H9 (cell line): ENCODE results near the gene ICAM4. TPM values are rescaled to one million over a fixed set of nuclear protein-coding genes. Genes with fewer than 3 reads are reported as not detected.

Source experiments
- DNase-seq: peaks from one replicate; pipeline ENCODE4 v3.0.0-alpha.2; 2017
- H2AFZ ChIP-seq: one replicate; pipeline ENCODE4 v1.6.1; 2013; ENCODE audit warnings: mild to moderate bottlenecking, low read length, control low read depth, moderate library complexity
- H2AK5ac ChIP-seq: 2 replicates; pipeline ENCODE4 v1.6.1; 2013; ENCODE audit warnings: low read length, control low read depth, mixed read lengths; ENCODE audit not compliant: insufficient read length
- H2BK120ac ChIP-seq: one replicate; pipeline ENCODE4 v1.6.1; 2013; ENCODE audit warnings: low read depth, mild to moderate bottlenecking, low read length, control low read depth, inconsistent platforms; ENCODE audit not compliant: poor library complexity, severe bottlenecking
- H2BK12ac ChIP-seq: 2 replicates; pipeline ENCODE4 v1.6.1; 2013; ENCODE audit warnings: low read length, control low read depth, mixed read lengths, low read depth; ENCODE audit not compliant: insufficient read length
- H2BK15ac ChIP-seq: 2 replicates; pipeline ENCODE4 v1.6.1; 2013; ENCODE audit warnings: low read depth, low read length, control low read depth
- H2BK20ac ChIP-seq: one replicate; pipeline ENCODE4 v1.6.1; 2013; ENCODE audit warnings: low read depth, mild to moderate bottlenecking, low read length, control low read depth, inconsistent platforms; ENCODE audit not compliant: poor library complexity, severe bottlenecking
- H2BK5ac ChIP-seq: 2 replicates; pipeline ENCODE4 v1.6.1; 2013; ENCODE audit warnings: low read length, control low read depth, mixed read lengths; ENCODE audit not compliant: insufficient read length
- H3K14ac ChIP-seq: 2 replicates; pipeline ENCODE4 v1.6.1; 2013; ENCODE audit warnings: low read length, control low read depth; ENCODE audit not compliant: insufficient read depth
- H3K18ac ChIP-seq: 2 replicates; pipeline ENCODE4 v1.6.1; 2013; ENCODE audit warnings: low read depth, mild to moderate bottlenecking, mixed read lengths, low read length, control low read depth; ENCODE audit not compliant: insufficient read length
- H3K23ac ChIP-seq: 2 replicates; pipeline ENCODE4 v1.6.1; 2013; ENCODE audit warnings: low read length, control low read depth, mixed read lengths, low read depth; ENCODE audit not compliant: insufficient read length
- H3K23me2 ChIP-seq: 2 replicates; pipeline ENCODE4 v1.6.1; 2013; ENCODE audit warnings: low read depth, mild to moderate bottlenecking, mixed read lengths, low read length, control low read depth; ENCODE audit not compliant: insufficient read length, poor library complexity, severe bottlenecking
- H3K27ac ChIP-seq: 2 replicates; pipeline ENCODE4 v1.5.1; 2013; ENCODE audit warnings: low read length, control low read depth, mixed read lengths, low read depth; ENCODE audit not compliant: insufficient read length
- H3K27me3 ChIP-seq: 2 replicates; pipeline ENCODE4 v1.6.1; 2013; ENCODE audit warnings: low read length, control low read depth, inconsistent platforms; ENCODE audit not compliant: insufficient read depth
- H3K4ac ChIP-seq: 2 replicates; pipeline ENCODE4 v1.6.1; 2013; ENCODE audit warnings: low read depth, mild to moderate bottlenecking, control low read depth, inconsistent platforms, low read length, moderate library complexity
- H3K4me1 ChIP-seq: 2 replicates; pipeline ENCODE4 v1.6.1; 2013; ENCODE audit warnings: low read length, control low read depth, inconsistent platforms; ENCODE audit not compliant: insufficient read depth
- H3K4me2 ChIP-seq: 2 replicates; pipeline ENCODE4 v1.6.1; 2013; ENCODE audit warnings: low read length, control low read depth, mixed read lengths; ENCODE audit not compliant: insufficient read length, insufficient read depth
- H3K56ac ChIP-seq: 2 replicates; pipeline ENCODE4 v1.6.1; 2013; ENCODE audit warnings: low read depth, mild to moderate bottlenecking, mixed read lengths, low read length, control low read depth; ENCODE audit not compliant: insufficient read length
- H3K79me1 ChIP-seq: 2 replicates; pipeline ENCODE4 v1.6.1; 2013; ENCODE audit warnings: low read depth, mild to moderate bottlenecking, moderate library complexity, low read length, control low read depth, inconsistent platforms; ENCODE audit not compliant: insufficient read depth, poor library complexity, severe bottlenecking
- H3K79me2 ChIP-seq: 2 replicates; pipeline ENCODE4 v1.6.1; 2013; ENCODE audit warnings: low read length, control low read depth, inconsistent platforms; ENCODE audit not compliant: insufficient read depth
- H3K9ac ChIP-seq: 2 replicates; pipeline ENCODE4 v1.6.1; 2013; ENCODE audit warnings: low read length, control low read depth, mixed read lengths; ENCODE audit not compliant: insufficient read length; ENCODE audit errors: extremely low read depth
- H3K9me3 ChIP-seq: one replicate; pipeline ENCODE4 v1.6.1; 2013; ENCODE audit warnings: low read depth, low read length, inconsistent platforms; ENCODE audit not compliant: control insufficient read depth
- H3T11ph ChIP-seq: one replicate; pipeline ENCODE4 v1.6.1; 2013; ENCODE audit warnings: mild to moderate bottlenecking, low read length, control low read depth, inconsistent platforms
- H4K20me1 ChIP-seq: one replicate; pipeline ENCODE4 v1.6.1; 2013; ENCODE audit not compliant: control insufficient read depth, insufficient read length, insufficient read depth
- H4K5ac ChIP-seq: 2 replicates; pipeline ENCODE4 v1.6.1; 2013; ENCODE audit warnings: low read depth, mild to moderate bottlenecking, mixed read lengths, low read length, control low read depth; ENCODE audit not compliant: insufficient read length
- H4K8ac ChIP-seq: replicated peaks from 2 replicates; pipeline ENCODE4 v1.6.1; 2013; ENCODE audit warnings: low read length, control low read depth, mixed read lengths, low read depth; ENCODE audit not compliant: insufficient read length
- H4K91ac ChIP-seq: 2 replicates; pipeline ENCODE4 v1.6.1; 2013; ENCODE audit warnings: low read depth, mild to moderate bottlenecking, moderate library complexity, mixed read lengths, low read length, control low read depth; ENCODE audit not compliant: insufficient read length
- H3K27ac Mint-ChIP-seq, 3 experiments: 2 replicates in 2 of 3; 3 replicates in 1 of 3; pipeline ENCODE4 v1.8.0; 2020 to 2021; ENCODE audit warnings: mixed read lengths in 3 of 3, mild to moderate bottlenecking in 1 of 3, moderate library complexity in 1 of 3
- H3K27me3 Mint-ChIP-seq: 2 replicates; pipeline ENCODE4 v1.8.0; 2021; ENCODE audit warnings: low read depth, mild to moderate bottlenecking, moderate library complexity, mixed read lengths
- H3K36me3 Mint-ChIP-seq, 3 experiments: 2 replicates in 2 of 3; 3 replicates in 1 of 3; pipeline ENCODE4 v1.8.0; 2020 to 2021; ENCODE audit warnings: low read depth in 3 of 3, mixed read lengths in 3 of 3; ENCODE audit not compliant: insufficient read depth in 1 of 3
- H3K4me1 Mint-ChIP-seq, 2 experiments: 2 replicates each; pipeline ENCODE4 v1.8.0; 2020; ENCODE audit warnings: mixed read lengths in 2 of 2
- H3K4me3 Mint-ChIP-seq, 2 experiments: 2 replicates in 1 of 2; 3 replicates in 1 of 2; pipeline ENCODE4 v1.8.0; 2020 to 2021; ENCODE audit warnings: mild to moderate bottlenecking in 2 of 2, mixed read lengths in 2 of 2, moderate library complexity in 1 of 2
- H3K9me3 Mint-ChIP-seq, 2 experiments: 2 replicates in 1 of 2; 3 replicates in 1 of 2; pipeline ENCODE4 v1.8.0; 2020; ENCODE audit warnings: mild to moderate bottlenecking in 2 of 2, mixed read lengths in 2 of 2, moderate library complexity in 1 of 2
- WGBS: extraction: QIAGEN DNeasy Blood & Tissue Kit; methylation state at CpG from one replicate; pipeline ENCODE4 v1.1.7; 2013; ENCODE audit warnings: missing lambda C conversion rate, low lambda C conversion rate, mixed read lengths; ENCODE audit not compliant: insufficient read length; ENCODE audit errors: extremely low coverage; 5-methylcytosine and 5-hydroxymethylcytosine counted together
- total RNA-seq: library from RNA; stranded (reverse); gene quantifications from 2 replicates; pipeline ENCODE4 v1.2.1, GENCODE V29; 2021
- TF ChIP-seq, protein P1 (sequence below): fragments of 200-600 bp; sonication (generic); conservative IDR thresholded peaks from 3 replicates; pipeline ENCODE4 v1.8.0; 2021; ENCODE audit warnings: antibody characterized with exemption, mild to moderate bottlenecking

The ICAM4 gene
- total RNA-seq, 1 experiment from 2014 or later, result 1.1 TPM

DNA sequence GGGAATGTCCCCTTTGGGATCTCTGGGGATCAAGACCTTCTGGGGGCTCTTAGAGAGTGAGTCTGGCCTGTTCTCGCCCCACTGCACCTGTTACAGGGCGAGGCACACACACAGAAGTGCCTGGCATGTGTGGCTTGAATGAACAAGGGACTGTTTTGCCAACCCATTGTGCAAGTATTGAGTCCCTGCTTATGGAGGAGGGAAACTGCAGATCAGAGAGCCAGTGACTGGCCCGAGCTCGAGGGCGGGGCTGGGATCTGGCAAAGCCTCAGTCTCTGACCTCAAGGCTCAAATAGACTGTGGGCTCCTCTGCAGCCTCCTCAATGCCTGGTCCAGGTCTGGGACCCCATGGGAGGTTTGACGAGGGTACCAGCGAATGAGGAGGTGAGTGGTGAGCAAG is 41.0 kb downstream of the ICAM4 start:
- H2BK20ac ChIP-seq, result no peak overlapping the region
- H2BK120ac ChIP-seq, result no peak overlapping the region
- H3T11ph ChIP-seq, result no peak overlapping the region
- no peak overlapping the region for H2BK12ac ChIP-seq
- H3K4me1 ChIP-seq, result no peaks in the 10 kb centered on the region
- H3K4me2 ChIP-seq, result no peak overlapping the region
- 0 out of 7 replicates have a peak overlapping the region, but pooled peaks of 1 of the 3 experiments have one; percentile 77 for H3K27ac Mint-ChIP-seq
- no peak overlapping the region for H3K4me3 Mint-ChIP-seq
- no peak overlapping the region for H3K23ac ChIP-seq
- peaks cover 6% of the 10 kb centered on the region for H3K23me2 ChIP-seq
- no peak overlapping the region for H3K56ac ChIP-seq
- H4K8ac ChIP-seq, result no peak overlapping the region
- no peak overlapping the region for H2BK5ac ChIP-seq
- H3K14ac ChIP-seq, result no peak overlapping the region
- no peak overlapping the region for H3K9ac ChIP-seq
- H3K18ac ChIP-seq, result no peak overlapping the region
- no peak overlapping the region for H3K27ac ChIP-seq
- H3K9me3 Mint-ChIP-seq, result no peaks in the 10 kb centered on the region; a peak in 1 of 5 replicates
- no peak overlapping the region for H2AFZ ChIP-seq
- no peaks in the 10 kb centered on the region for H3K27me3 Mint-ChIP-seq
- H4K20me1 ChIP-seq, result no peaks in the 10 kb centered on the region
- no peaks in the 10 kb centered on the region for H3K9me3 ChIP-seq
- no peak overlapping the region for H2AK5ac ChIP-seq
- H3K27me3 ChIP-seq, result no peaks in the 10 kb centered on the region
- no peak overlapping the region for H2BK15ac ChIP-seq
- no peak overlapping the region for H4K91ac ChIP-seq
- H3K4me1 Mint-ChIP-seq, result peaks cover 7% of the 10 kb centered on the region in 2 experiments
- H3K79me2 ChIP-seq, result peaks cover 7% of the 10 kb centered on the region; the same call in 1 of the 2 replicates
- no peak for DNase-seq
- peaks cover 4% of the 10 kb centered on the region for H3K79me1 ChIP-seq
- TF ChIP-seq, protein P1, sequence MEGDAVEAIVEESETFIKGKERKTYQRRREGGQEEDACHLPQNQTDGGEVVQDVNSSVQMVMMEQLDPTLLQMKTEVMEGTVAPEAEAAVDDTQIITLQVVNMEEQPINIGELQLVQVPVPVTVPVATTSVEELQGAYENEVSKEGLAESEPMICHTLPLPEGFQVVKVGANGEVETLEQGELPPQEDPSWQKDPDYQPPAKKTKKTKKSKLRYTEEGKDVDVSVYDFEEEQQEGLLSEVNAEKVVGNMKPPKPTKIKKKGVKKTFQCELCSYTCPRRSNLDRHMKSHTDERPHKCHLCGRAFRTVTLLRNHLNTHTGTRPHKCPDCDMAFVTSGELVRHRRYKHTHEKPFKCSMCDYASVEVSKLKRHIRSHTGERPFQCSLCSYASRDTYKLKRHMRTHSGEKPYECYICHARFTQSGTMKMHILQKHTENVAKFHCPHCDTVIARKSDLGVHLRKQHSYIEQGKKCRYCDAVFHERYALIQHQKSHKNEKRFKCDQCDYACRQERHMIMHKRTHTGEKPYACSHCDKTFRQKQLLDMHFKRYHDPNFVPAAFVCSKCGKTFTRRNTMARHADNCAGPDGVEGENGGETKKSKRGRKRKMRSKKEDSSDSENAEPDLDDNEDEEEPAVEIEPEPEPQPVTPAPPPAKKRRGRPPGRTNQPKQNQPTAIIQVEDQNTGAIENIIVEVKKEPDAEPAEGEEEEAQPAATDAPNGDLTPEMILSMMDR, result no peak
- H4K5ac ChIP-seq, result no peak overlapping the region
- peaks cover 19 to 70% (median 61%) of the 10 kb centered on the region in 3 experiments; a peak in 6 of 7 replicates for H3K36me3 Mint-ChIP-seq
- no CpG with 5 or more reads among the region's 7 CpGs for WGBS
- no peak overlapping the region for H3K4ac ChIP-seq
